ENCODE measurements around the gene SMAP1. TPM values are rescaled to one million over a fixed set of nuclear protein-coding genes. Genes with fewer than 3 reads are reported as not detected.

SMAP1 gene
- total RNA-seq, 6 experiments from 2014 or later, result 11.4 to 24.4 (median 21.5) TPM

- H3K27ac Mint-ChIP-seq, result no peak overlapping the region
Observed at GRCh38 chr6:70823651-70824050, 156.0 kb downstream of the SMAP1 start.

GRCh38 chr6:70831427-70831826 lies 163.7 kb downstream of the SMAP1 start:
- TF ChIP-seq CTCF (IDR thresholded peaks at IDR 0.05), result no peak
- Mint-ChIP-seq H3K27me3 (ENCODE audit: insufficient read depth) (peaks cover 2% of the 10 kb centered on the region; the same call in 1 of the 2 replicates), H3K4me1 (ENCODE audit: low read depth) (peaks cover 17% of the 10 kb centered on the region; the same call in 1 of the 2 replicates), H3K9me3 (no peaks in the 10 kb centered on the region), H3K27ac (no peak overlapping the region), H3K4me3 (no peak overlapping the region), H3K36me3 (ENCODE audit: low read depth) (0 out of 2 replicates have a peak, but pooled peaks cover 4% of the 10 kb centered on the region)
- no peak for DNase-seq

More at GRCh38 chr6:70823651-70824050, 156.0 kb downstream of the SMAP1 start:
- TF ChIP-seq CTCF (IDR thresholded peaks at IDR 0.05), result no peak
- no peaks in the 10 kb centered on the region for H3K27me3 Mint-ChIP-seq (ENCODE audit: insufficient read depth)
- DNase-seq, result no peak
- no peaks in the 10 kb centered on the region for H3K9me3 Mint-ChIP-seq
- H3K4me3 Mint-ChIP-seq, result no peak overlapping the region
- H3K4me1 Mint-ChIP-seq (ENCODE audit: low read depth), result no peaks in the 10 kb centered on the region
- H3K36me3 Mint-ChIP-seq (ENCODE audit: low read depth), result no peaks in the 10 kb centered on the region

GRCh38 chr6:70834520-70834919 lies 166.8 kb downstream of the SMAP1 start:
- Mint-ChIP-seq H3K4me3 (no peak overlapping the region), H3K36me3 (ENCODE audit: low read depth) (0 out of 2 replicates have a peak, but pooled peaks cover 4% of the 10 kb centered on the region), H3K27ac (no peak overlapping the region), H3K27me3 (ENCODE audit: insufficient read depth) (peaks cover 2% of the 10 kb centered on the region), H3K9me3 (no peaks in the 10 kb centered on the region), H3K4me1 (ENCODE audit: low read depth) (peaks cover 17% of the 10 kb centered on the region; the same call in 1 of the 2 replicates)
- no peak for TF ChIP-seq CTCF (IDR thresholded peaks at IDR 0.05)
- no peak for DNase-seq

- no peak overlapping the region for H3K4me3 Mint-ChIP-seq
- no peaks in the 10 kb centered on the region for H3K9me3 Mint-ChIP-seq
- DNase-seq, result no peak
- H3K4me1 Mint-ChIP-seq (ENCODE audit: low read depth), result peaks cover 10% of the 10 kb centered on the region; the same call in 1 of the 2 replicates
- H3K27ac Mint-ChIP-seq, result no peak overlapping the region
- TF ChIP-seq CTCF (IDR thresholded peaks at IDR 0.05), result no peak
- peaks cover 2% of the 10 kb centered on the region for H3K27me3 Mint-ChIP-seq (ENCODE audit: insufficient read depth)
- H3K36me3 Mint-ChIP-seq (ENCODE audit: low read depth), result no peaks in the 10 kb centered on the region
Observed at GRCh38 chr6:70838907-70839285, 171.2 kb downstream of the SMAP1 start.

- DNase-seq, result no peak
- no peaks in the 10 kb centered on the region for H3K9me3 Mint-ChIP-seq
- no peak for TF ChIP-seq CTCF (IDR thresholded peaks at IDR 0.05)
- H3K4me1 Mint-ChIP-seq (ENCODE audit: low read depth), result peaks cover 3% of the 10 kb centered on the region; the same call in 1 of the 2 replicates
- H3K36me3 Mint-ChIP-seq (ENCODE audit: low read depth), result no peaks in the 10 kb centered on the region
- no peak overlapping the region for H3K27ac Mint-ChIP-seq
- H3K27me3 Mint-ChIP-seq (ENCODE audit: insufficient read depth), result peaks cover 2% of the 10 kb centered on the region
- H3K4me3 Mint-ChIP-seq, result no peak overlapping the region
Observed at GRCh38 chr6:70839286-70840266, 171.9 kb downstream of the SMAP1 start.
